GM18505 (cell line): Measurements from ENCODE around the gene EMB.
"Not testable (repeated sequence)": the region's sequence is repeated elsewhere in the genome, so short reads cannot be mapped to it uniquely, and the experiment has no call there.

Experiments used
- ATAC-seq: cut with Tn5 transposase; IDR thresholded peaks from one replicate; pipeline ENCODE4 v1.9.1; 2021; ENCODE audit not compliant: unreplicated experiment
- POLR2A ChIP-seq: IDR thresholded peaks from 4 replicates; pipeline ENCODE4 v1.6.1; 2011; ENCODE audit warnings: borderline replicate concordance; ENCODE audit not compliant: insufficient read depth, insufficient read length; ENCODE audit errors: extremely low read depth

The EMB gene, protein sequence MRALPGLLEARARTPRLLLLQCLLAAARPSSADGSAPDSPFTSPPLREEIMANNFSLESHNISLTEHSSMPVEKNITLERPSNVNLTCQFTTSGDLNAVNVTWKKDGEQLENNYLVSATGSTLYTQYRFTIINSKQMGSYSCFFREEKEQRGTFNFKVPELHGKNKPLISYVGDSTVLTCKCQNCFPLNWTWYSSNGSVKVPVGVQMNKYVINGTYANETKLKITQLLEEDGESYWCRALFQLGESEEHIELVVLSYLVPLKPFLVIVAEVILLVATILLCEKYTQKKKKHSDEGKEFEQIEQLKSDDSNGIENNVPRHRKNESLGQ

DNA sequence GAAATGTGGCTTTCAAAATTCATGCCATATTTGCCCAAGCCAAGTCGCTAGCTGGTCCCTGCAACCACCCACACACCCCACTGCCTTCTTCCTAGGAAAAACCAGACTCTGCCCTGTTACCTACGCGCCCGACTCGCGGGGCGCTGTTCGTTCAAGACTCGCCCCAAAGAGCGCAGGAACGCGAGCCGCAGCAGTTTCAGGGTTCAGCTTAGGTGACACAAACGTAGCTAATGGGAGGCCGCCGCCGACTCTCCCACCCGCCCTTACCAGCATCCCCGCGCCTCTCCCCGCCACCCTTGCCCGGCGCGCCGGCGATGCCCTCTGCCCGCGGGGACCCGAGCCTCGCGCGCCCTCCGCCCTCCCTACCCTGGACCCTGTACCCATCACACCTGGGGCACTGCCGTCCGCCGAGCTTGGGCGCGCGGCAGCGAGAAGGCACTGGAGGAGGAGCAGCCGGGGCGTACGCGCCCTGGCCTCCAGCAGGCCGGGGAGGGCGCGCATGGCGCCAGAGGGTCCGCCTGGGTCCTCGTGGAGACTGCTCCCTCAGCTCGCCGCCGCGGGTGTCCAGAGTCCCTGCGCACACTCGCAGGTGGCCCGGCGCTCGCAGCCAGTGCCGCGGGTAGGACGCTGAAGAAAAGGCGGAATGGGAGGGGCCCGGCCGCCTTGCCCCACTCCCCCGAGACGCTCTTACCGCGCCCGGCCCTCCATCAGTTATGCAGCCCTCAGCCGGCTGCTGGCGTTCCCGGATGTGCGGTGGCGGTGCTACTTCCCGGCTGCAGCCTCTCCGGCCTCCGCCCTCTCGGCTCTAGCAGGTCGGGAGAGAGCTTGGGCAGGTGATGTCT, at the start of gene EMB:
TSS of gene EMB (minus strand) at position 638 of the 842 bp plus-strand sequence. CDS start at position 501, 137 bp downstream.
- ATAC-seq: peak; percentile 74
- peak; percentile 86 for TF ChIP-seq POLR2A

DNA sequence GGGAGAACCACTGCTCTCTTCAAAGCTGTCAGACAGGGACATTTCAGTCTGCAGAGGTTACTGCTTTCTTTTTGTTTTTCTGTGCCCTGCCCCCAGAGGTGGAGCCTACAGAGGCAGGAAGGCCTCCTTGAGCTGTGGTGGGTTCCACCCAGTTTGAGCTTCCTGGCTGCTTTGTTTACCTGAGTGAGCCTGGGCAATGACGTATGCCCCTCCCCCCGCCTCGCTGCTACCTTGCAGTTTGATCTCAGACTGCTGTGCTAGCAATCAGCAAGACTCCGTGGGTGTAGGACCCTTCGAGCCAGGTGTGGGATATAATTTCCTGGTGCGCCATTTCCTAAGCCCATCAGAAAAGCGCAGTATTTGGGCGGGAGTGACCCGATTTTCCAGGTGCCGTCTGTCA, 48.4 kb upstream of the EMB start:
- not testable (repeated sequence) for ATAC-seq

- not testable (repeated sequence) for ATAC-seq
Measured at GRCh38 chr5:50478790-50479189, 37.7 kb upstream of the EMB start.

GRCh38 chr5:50476549-50476948, 35.5 kb upstream of the EMB start:
- TF ChIP-seq POLR2A: no peak
- ATAC-seq: peak; percentile 97

GRCh38 chr5:50465015-50465414, 23.9 kb upstream of the EMB start:
- ATAC-seq: not testable (repeated sequence)

DNA sequence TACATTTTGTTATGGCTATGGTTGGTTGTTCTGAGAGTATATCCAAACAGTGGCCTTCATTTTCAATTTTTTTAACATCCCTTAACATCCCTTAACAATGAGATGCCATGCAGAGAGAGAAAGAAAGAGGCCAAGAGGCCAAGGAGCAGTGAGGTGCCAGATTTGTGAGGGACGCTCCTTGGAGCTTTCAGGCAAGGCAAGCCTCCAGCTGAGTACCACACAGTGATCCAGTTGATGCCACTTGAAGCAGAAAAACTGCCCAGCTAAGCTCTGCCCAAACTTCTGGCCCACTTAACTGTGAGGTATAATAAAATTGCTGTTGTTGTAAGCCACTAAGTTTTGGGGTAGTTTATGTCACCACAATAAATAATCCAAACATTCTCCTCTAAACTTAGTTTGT, 22.6 kb upstream of the EMB start:
- TF ChIP-seq POLR2A: no peak
- no peak for ATAC-seq

GRCh38 chr5:50463047-50463446, 22.0 kb upstream of the EMB start:
- TF ChIP-seq POLR2A: no peak
- no peak for ATAC-seq

- not testable (repeated sequence) for ATAC-seq
Measured at GRCh38 chr5:50462579-50462978, 21.5 kb upstream of the EMB start.

GRCh38 chr5:50458372-50458771, 17.3 kb upstream of the EMB start:
- ATAC-seq: not testable (repeated sequence)

DNA sequence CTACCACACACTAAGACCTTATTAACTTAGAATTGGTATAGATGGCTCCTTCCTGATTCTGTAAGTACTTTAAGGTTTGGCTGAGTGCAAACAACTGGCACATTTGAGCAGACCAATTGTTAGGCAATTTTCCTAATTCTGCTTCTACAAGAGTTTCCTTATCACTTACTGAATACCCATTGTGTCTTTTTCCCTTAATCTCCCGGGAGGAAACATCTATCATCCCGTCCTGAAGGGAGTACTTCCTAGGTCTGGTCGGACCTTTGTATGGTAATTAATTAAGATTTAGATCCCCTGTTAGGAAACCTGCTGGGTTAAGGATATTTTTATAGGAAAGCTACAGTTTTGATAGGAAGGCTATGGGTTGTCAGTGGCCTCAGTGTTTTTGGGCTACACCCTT, 8.2 kb upstream of the EMB start:
- not testable (repeated sequence) for ATAC-seq

DNA sequence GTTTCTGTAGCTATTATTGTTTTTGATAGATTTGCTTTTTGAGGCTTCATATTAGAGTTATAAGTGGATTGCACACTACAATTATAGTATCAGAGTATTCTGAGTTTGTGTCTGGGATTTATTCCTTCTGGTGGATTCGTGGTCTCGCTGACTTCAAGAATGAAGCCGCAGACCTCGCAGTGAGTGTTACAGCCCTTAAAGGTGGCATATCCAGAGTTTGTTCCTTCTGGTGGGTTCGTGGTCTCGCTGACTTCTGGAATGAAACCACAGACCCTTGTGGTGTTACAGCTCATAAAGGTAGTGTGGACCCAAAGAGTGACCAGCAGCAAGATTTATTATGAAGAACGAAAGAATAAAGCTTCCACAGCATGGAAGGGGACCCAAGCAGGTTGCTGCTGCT, 6.9 kb upstream of the EMB start:
- TF ChIP-seq POLR2A: no peak
- ATAC-seq: no peak

GRCh38 chr5:50447228-50447627, 6.1 kb upstream of the EMB start:
- TF ChIP-seq POLR2A: no peak
- ATAC-seq: no peak

DNA sequence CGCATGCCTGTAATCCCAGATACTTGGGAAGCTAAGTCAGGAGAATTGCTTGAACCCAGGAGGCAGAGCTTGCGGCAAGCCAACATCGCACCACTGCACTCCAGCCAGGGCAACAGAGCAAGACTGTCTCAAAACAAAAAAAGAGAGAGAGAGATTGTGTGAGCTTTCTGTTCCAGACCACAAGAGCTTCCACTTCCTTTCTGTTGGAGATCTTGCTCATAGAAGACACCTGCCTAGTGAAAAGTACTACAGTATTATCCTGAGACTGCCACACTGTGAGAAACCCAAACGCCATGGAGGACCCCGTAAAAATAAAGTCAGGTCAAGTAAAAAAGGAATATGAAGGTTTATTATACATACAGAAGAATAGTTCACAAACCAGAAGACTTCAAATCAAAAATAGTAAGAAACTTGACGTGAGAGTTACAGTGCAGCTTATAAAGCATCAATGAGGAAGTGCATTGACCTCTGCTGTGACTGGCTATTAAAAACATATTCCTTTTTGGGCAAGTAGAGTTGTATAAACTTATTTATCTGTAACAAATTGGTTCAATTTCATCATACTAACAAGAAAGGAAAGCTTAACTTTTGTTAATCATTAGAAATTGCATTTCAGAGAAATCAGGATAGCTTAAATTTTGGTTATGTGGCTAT, 4.3 kb upstream of the EMB start:
- peak; percentile 59 for ATAC-seq
- no peak for TF ChIP-seq POLR2A

- ATAC-seq: not testable (repeated sequence)
Measured at GRCh38 chr5:50442559-50443539, 1.8 kb upstream of the EMB start.
